C1 segment of cervical spinal cord (tissue), 14 donors: ENCODE measurements around the gene SIRT2.

ENCODE experiments used
- DNase-seq, 14 donors: peaks; one replicate each; lab custom pipeline; 2025; lab: John Stamatoyannopoulos, UW

The SIRT2 gene

GRCh38 chr19:38920602-38921419, 21.4 kb upstream of the SIRT2 start:
- no peak for DNase-seq

- no peak for DNase-seq
Measured at GRCh38 chr19:38919837-38920601, 20.6 kb upstream of the SIRT2 start.

- DNase-seq = no peak
Measured at GRCh38 chr19:38918526-38918925, 19.1 kb upstream of the SIRT2 start.

GRCh38 chr19:38917921-38918491, 18.6 kb upstream of the SIRT2 start:
- DNase-seq = no peak

- no peak for DNase-seq
Measured at GRCh38 chr19:38917516-38917915, 18.1 kb upstream of the SIRT2 start.

GRCh38 chr19:38915329-38916321, 16.2 kb upstream of the SIRT2 start:
- no peak for DNase-seq

GRCh38 chr19:38913958-38914357, 14.5 kb upstream of the SIRT2 start:
- DNase-seq = no peak

GRCh38 chr19:38912600-38913514, 13.4 kb upstream of the SIRT2 start:
- DNase-seq = no peak

GRCh38 chr19:38911388-38912001, 12.1 kb upstream of the SIRT2 start:
- no peak for DNase-seq

- DNase-seq = no peak
Measured at GRCh38 chr19:38910488-38910887, 11.1 kb upstream of the SIRT2 start.

- no peak for DNase-seq
Measured at GRCh38 chr19:38908911-38909310, 9.5 kb upstream of the SIRT2 start.

GRCh38 chr19:38907670-38908069, 8.3 kb upstream of the SIRT2 start:
- no peak for DNase-seq

- DNase-seq = no peak
Measured at GRCh38 chr19:38907227-38907626, 7.8 kb upstream of the SIRT2 start.

GRCh38 chr19:38905620-38906019, 6.2 kb upstream of the SIRT2 start:
- DNase-seq = no peak

- no peak for DNase-seq
Measured at GRCh38 chr19:38904581-38905539, 5.4 kb upstream of the SIRT2 start.

GRCh38 chr19:38901683-38902082, 2.3 kb upstream of the SIRT2 start:
- DNase-seq = no peak

GRCh38 chr19:38900743-38901190, 1.3 kb upstream of the SIRT2 start:
- DNase-seq = no peak

GRCh38 chr19:38900202-38900629, 798 bp upstream of the SIRT2 start:
- no peak for DNase-seq
